WTC11 (cell line): ENCODE data around the gene NUP58. TPM values are rescaled to one million over a fixed set of nuclear protein-coding genes. Genes with fewer than 3 reads are reported as not detected.

Experiments
- ATAC-seq: fragments of 200-7000 bp; cut with Tn5 transposase; 2 replicates; pipeline ENCODE4 v1.10.0; 2021; ENCODE audit warnings: mild to moderate bottlenecking, moderate library complexity
- CTCF ChIA-PET: fragments of 300-600 bp; sonication (Branson Sonifier 250); formaldehyde crosslinking; loops from one replicate; lab custom pipeline; 2021; ENCODE audit warnings: antibody characterized with exemption; lab: Charles Lee
- POLR2A ChIA-PET: fragments of 350-600 bp; sonication (Branson Sonifier 250); formaldehyde crosslinking; loops from one replicate; lab custom pipeline; 2021; ENCODE audit warnings: antibody characterized with exemption; lab: Charles Lee
- DNase-seq: peaks from one replicate; pipeline ENCODE4 v3.0.0; 2021; ENCODE audit warnings: low spot score
- H3K27ac Mint-ChIP-seq: 2 replicates; pipeline ENCODE4 v1.8.0; 2021; ENCODE audit warnings: mixed read lengths
- H3K27me3 Mint-ChIP-seq: 2 replicates; pipeline ENCODE4 v1.8.0; 2021; ENCODE audit warnings: low read depth, mild to moderate bottlenecking, moderate library complexity, mixed read lengths
- H3K36me3 Mint-ChIP-seq: 2 replicates; pipeline ENCODE4 v1.8.0; 2021; ENCODE audit warnings: mixed read lengths
- H3K4me1 Mint-ChIP-seq: 2 replicates; pipeline ENCODE4 v1.8.0; 2022; ENCODE audit warnings: mixed read lengths
- H3K4me3 Mint-ChIP-seq: 2 replicates; pipeline ENCODE4 v1.8.0; 2021; ENCODE audit warnings: mild to moderate bottlenecking, moderate library complexity, mixed read lengths
- H3K9me3 Mint-ChIP-seq: 2 replicates; pipeline ENCODE4 v1.8.0; 2021; ENCODE audit warnings: mixed read lengths
- ATF6 ChIP-seq: sonication (generic); formaldehyde crosslinking; IDR thresholded peaks from 2 replicates; pipeline ENCODE4 v1.8.1; 2023; ENCODE audit warnings: mild to moderate bottlenecking, missing genetic modification reagents
- FOXK1 ChIP-seq: sonication (generic); formaldehyde crosslinking; IDR thresholded peaks from 2 replicates; pipeline ENCODE4 v1.8.0; 2022; ENCODE audit warnings: mild to moderate bottlenecking, moderate library complexity, missing genetic modification reagents
- FOXP4 ChIP-seq: sonication (generic); formaldehyde crosslinking; IDR thresholded peaks from 2 replicates; pipeline ENCODE4 v1.8.0; 2022; ENCODE audit warnings: mild to moderate bottlenecking, missing genetic modification reagents
- GABPB1 ChIP-seq: sonication (generic); formaldehyde crosslinking; IDR thresholded peaks from 2 replicates; pipeline ENCODE4 v1.8.1; 2023; ENCODE audit warnings: mild to moderate bottlenecking, missing genetic modification reagents
- HMGA2 ChIP-seq: fragments of 250-450 bp; sonication (Bioruptor Pico); IDR thresholded peaks from 2 replicates; pipeline ENCODE4 v1.4.0; 2021; ENCODE audit warnings: mild to moderate bottlenecking, moderate library complexity
- IRF1 ChIP-seq: sonication (generic); formaldehyde crosslinking; IDR thresholded peaks from 2 replicates; pipeline ENCODE4 v1.8.0; 2023; ENCODE audit warnings: missing genetic modification reagents
- NR1H2 ChIP-seq: sonication (generic); formaldehyde crosslinking; IDR thresholded peaks from 2 replicates; pipeline ENCODE4 v1.9.0; 2021; ENCODE audit warnings: mild to moderate bottlenecking, moderate library complexity, missing genetic modification reagents
- NR2C2 ChIP-seq: sonication (generic); formaldehyde crosslinking; IDR thresholded peaks from 2 replicates; pipeline ENCODE4 v1.8.0; 2022; ENCODE audit warnings: mild to moderate bottlenecking, missing genetic modification reagents
- NR3C1 ChIP-seq: sonication (generic); formaldehyde crosslinking; conservative IDR thresholded peaks from 2 replicates; pipeline ENCODE4 v1.8.1; 2023; ENCODE audit warnings: low read depth, mild to moderate bottlenecking, missing genetic modification reagents
- OVOL2 ChIP-seq: fragments of 250-450 bp; sonication (Bioruptor Pico); IDR thresholded peaks from 2 replicates; pipeline ENCODE4 v1.9.0; 2021; ENCODE audit warnings: mild to moderate bottlenecking, borderline replicate concordance
- SMAD4 ChIP-seq: sonication (generic); formaldehyde crosslinking; IDR thresholded peaks from 2 replicates; pipeline ENCODE4 v1.8.0; 2022; ENCODE audit warnings: mild to moderate bottlenecking, missing genetic modification reagents
- TP53 ChIP-seq: sonication (generic); formaldehyde crosslinking; IDR thresholded peaks from 2 replicates; pipeline ENCODE4 v1.8.1; 2023; ENCODE audit warnings: mild to moderate bottlenecking, missing genetic modification reagents
- ZBTB43 ChIP-seq: sonication (generic); formaldehyde crosslinking; IDR thresholded peaks from 2 replicates; pipeline ENCODE4 v1.8.1; 2023; ENCODE audit warnings: mild to moderate bottlenecking, missing genetic modification reagents
- ZNF281 ChIP-seq: sonication (generic); formaldehyde crosslinking; IDR thresholded peaks from 2 replicates; pipeline ENCODE4 v1.8.0; 2023; ENCODE audit warnings: mild to moderate bottlenecking, missing genetic modification reagents
- ZNF423 ChIP-seq: fragments of 250-450 bp; sonication (Bioruptor Pico); IDR thresholded peaks from 2 replicates; pipeline ENCODE4 v2.1.2; 2022; ENCODE audit warnings: mild to moderate bottlenecking, moderate library complexity
- ZNF425 ChIP-seq: fragments of 250-450 bp; sonication (Bioruptor Pico); conservative IDR thresholded peaks from 2 replicates; pipeline ENCODE4 v1.9.0; 2021; ENCODE audit warnings: mild to moderate bottlenecking
- ZNF532 ChIP-seq: fragments of 250-450 bp; sonication (Bioruptor Pico); IDR thresholded peaks from 2 replicates; pipeline ENCODE4 v1.9.0; 2021; ENCODE audit warnings: mild to moderate bottlenecking, borderline replicate concordance
- total RNA-seq: library from RNA; stranded (reverse); gene quantifications from 3 replicates; pipeline ENCODE4 v1.2.3, GENCODE V29; 2021

Gene NUP58
- total RNA-seq, 1 experiment from 2014 or later: 59.0 TPM

GRCh38 chr13:25253702-25254101, 47.7 kb upstream of the NUP58 start:
- ChIA-PET CTCF (interaction anchor here (0.9 to 1.1 kb wide), 2 partner anchors 75 to 139 kb away, joined by 3 read pairs; no protein-coding TSS in a partner anchor), POLR2A (no interaction called here)
- H3K27ac Mint-ChIP-seq: no peak overlapping the region
- ATAC-seq: no peak
- DNase-seq: no peak
- H3K9me3 Mint-ChIP-seq: no peaks in the 10 kb centered on the region
- no peaks in the 10 kb centered on the region for H3K27me3 Mint-ChIP-seq
- TF ChIP-seq HMGA2 (CRISPR knock-in tag): no peak
- TF ChIP-seq NR1H2 (CRISPR knock-in tag): no peak
- no peak for TF ChIP-seq ZNF423 (CRISPR knock-in tag)
- TF ChIP-seq OVOL2 (CRISPR knock-in tag): no peak
- H3K4me3 Mint-ChIP-seq: no peak overlapping the region
- peaks cover 10% of the 10 kb centered on the region for H3K36me3 Mint-ChIP-seq
- H3K4me1 Mint-ChIP-seq: peaks cover 2% of the 10 kb centered on the region; the same call in 1 of the 2 replicates

- no peaks in the 10 kb centered on the region for H3K27me3 Mint-ChIP-seq
- ChIA-PET POLR2A (no interaction called here), CTCF (no interaction called here)
- H3K9me3 Mint-ChIP-seq: no peaks in the 10 kb centered on the region
- peaks cover 16% of the 10 kb centered on the region for H3K36me3 Mint-ChIP-seq
- ATAC-seq (no peak), DNase-seq (no peak)
- no peak overlapping the region for H3K4me3 Mint-ChIP-seq
- H3K4me1 Mint-ChIP-seq: no peaks in the 10 kb centered on the region
- no peak overlapping the region for H3K27ac Mint-ChIP-seq
- TF ChIP-seq ZNF425 (no peak), ZBTB43 (CRISPR knock-in tag) (no peak), NR2C2 (CRISPR knock-in tag) (no peak), ZNF281 (CRISPR knock-in tag) (no peak), ZNF532 (CRISPR knock-in tag) (no peak)
Observed at GRCh38 chr13:25262261-25262660, 39.2 kb upstream of the NUP58 start.

- ChIA-PET CTCF (no interaction called here), POLR2A (no interaction called here)
- Mint-ChIP-seq H3K4me3 (no peak overlapping the region), H3K27ac (no peak overlapping the region), H3K36me3 (peaks cover 8% of the 10 kb centered on the region), H3K9me3 (no peaks in the 10 kb centered on the region), H3K27me3 (no peaks in the 10 kb centered on the region), H3K4me1 (peaks cover 5% of the 10 kb centered on the region; the same call in 1 of the 2 replicates)
- ATAC-seq (no peak), DNase-seq (no peak)
- TF ChIP-seq SMAD4 (CRISPR knock-in tag) (no peak), GABPB1 (CRISPR knock-in tag) (no peak), IRF1 (no peak), ATF6 (CRISPR knock-in tag) (no peak), OVOL2 (CRISPR knock-in tag) (no peak), FOXP4 (CRISPR knock-in tag) (no peak), FOXK1 (CRISPR knock-in tag) (no peak), TP53 (CRISPR knock-in tag) (no peak), NR3C1 (no peak)
Observed at GRCh38 chr13:25266706-25267105, 34.7 kb upstream of the NUP58 start.
